DOHH2 (cell line): Measurements from ENCODE around the gene SLC7A6.

Experiments
- H3F3A ChIP-seq: fragments of 200-600 bp; sonication (generic), shearing (Covaris generic); 2 replicates; pipeline ENCODE4 v1.6.0; 2016; ENCODE audit warnings: antibody characterized with exemption, mild to moderate bottlenecking; ENCODE audit not compliant: control insufficient read depth, insufficient read depth
- H3K27ac ChIP-seq: fragments of 200-600 bp; sonication (generic); 2 replicates; pipeline ENCODE4 v1.5.1; 2014; ENCODE audit warnings: low read depth, mild to moderate bottlenecking, low read length, moderate library complexity
- H3K27me3 ChIP-seq: fragments of 200-600 bp; sonication (generic); 2 replicates; pipeline ENCODE4 v1.6.1; 2014; ENCODE audit warnings: mild to moderate bottlenecking, low read length, mixed read lengths; ENCODE audit not compliant: control insufficient read depth
- H3K36me3 ChIP-seq: fragments of 200-600 bp; sonication (generic); 2 replicates; pipeline ENCODE4 v1.6.1; 2014; ENCODE audit warnings: mild to moderate bottlenecking, low read length, moderate library complexity, mixed read lengths; ENCODE audit not compliant: control insufficient read depth
- H3K4me1 ChIP-seq: fragments of 200-600 bp; sonication (generic); 2 replicates; pipeline ENCODE4 v1.6.1; 2014; ENCODE audit warnings: mild to moderate bottlenecking, low read length, mixed read lengths; ENCODE audit not compliant: control insufficient read depth
- H3K4me2 ChIP-seq: fragments of 200-600 bp; sonication (generic); 2 replicates; pipeline ENCODE4 v1.6.0; 2014; ENCODE audit warnings: mild to moderate bottlenecking, low read length, moderate library complexity
- H3K4me3 ChIP-seq: fragments of 200-600 bp; sonication (generic); 2 replicates; pipeline ENCODE4 v1.5.1; 2014; ENCODE audit warnings: mild to moderate bottlenecking, low read length, mixed read lengths
- H3K79me2 ChIP-seq: fragments of 200-600 bp; sonication (generic); 2 replicates; pipeline ENCODE4 v1.6.1; 2014; ENCODE audit warnings: mild to moderate bottlenecking, low read length, mixed read lengths; ENCODE audit not compliant: control insufficient read depth
- H3K9me2 ChIP-seq: fragments of 200-600 bp; sonication (generic); replicated peaks from 2 replicates; pipeline ENCODE4 v1.6.1; 2014; ENCODE audit warnings: mild to moderate bottlenecking, low read length, mixed read lengths; ENCODE audit not compliant: control insufficient read depth
- H3K9me3 ChIP-seq: fragments of 200-600 bp; sonication (generic); 2 replicates; pipeline ENCODE4 v1.6.1; 2014; ENCODE audit warnings: antibody characterized with exemption, low read length, mixed read lengths; ENCODE audit not compliant: control insufficient read depth, insufficient read depth
- H4K20me1 ChIP-seq: fragments of 200-600 bp; sonication (generic); 2 replicates; pipeline ENCODE4 v1.6.0; 2014; ENCODE audit warnings: low read depth, mild to moderate bottlenecking, antibody characterized with exemption, low read length, moderate library complexity; ENCODE audit not compliant: control insufficient read depth, insufficient read depth
- CTCF ChIP-seq: fragments of 200-600 bp; sonication (generic); IDR thresholded peaks from one replicate; pipeline ENCODE4 v1.5.1; 2014; ENCODE audit warnings: antibody characterized with exemption, mild to moderate bottlenecking, low read depth, low read length; ENCODE audit not compliant: poor library complexity, severe bottlenecking
- EZH2phosphoT487 ChIP-seq: fragments of 200-600 bp; sonication (generic); IDR thresholded peaks from 2 replicates; pipeline ENCODE4 v1.6.1; 2017; ENCODE audit warnings: borderline replicate concordance, mild to moderate bottlenecking, antibody characterized with exemption, low read length, moderate library complexity, mixed read lengths

SLC7A6 gene

DNA sequence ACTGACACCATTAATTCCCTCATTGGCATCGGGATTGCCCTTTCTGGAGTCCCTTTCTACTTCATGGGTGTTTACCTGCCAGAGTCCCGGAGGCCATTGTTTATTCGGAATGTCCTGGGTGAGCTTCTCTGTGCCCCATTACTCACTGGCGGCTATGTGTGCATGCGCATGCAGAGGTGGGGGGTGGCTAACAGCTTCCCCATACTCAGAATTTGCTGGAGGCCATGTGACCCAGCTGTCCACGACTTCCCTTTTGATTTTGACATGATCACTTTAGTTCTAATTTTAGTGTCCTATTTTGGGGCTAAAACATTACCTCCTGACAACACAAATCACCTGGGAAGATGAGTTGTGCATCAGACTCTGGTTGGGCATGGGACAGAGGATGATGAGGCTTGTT lies 32.4 kb downstream of the SLC7A6 start:
- TF ChIP-seq EZH2phosphoT487 (no peak), CTCF (no peak)
- Histone ChIP-seq H3K4me1 (peaks cover 5% of the 10 kb centered on the region; the same call in 1 of the 2 replicates), H3K9me2 (no peaks in the 10 kb centered on the region), H3K9me3 (no peaks in the 10 kb centered on the region), H3K4me2 (no peak overlapping the region), H3K79me2 (no peaks in the 10 kb centered on the region), H3K4me3 (no peak overlapping the region), H3F3A (peaks cover 11% of the 10 kb centered on the region), H4K20me1 (no peaks in the 10 kb centered on the region), H3K36me3 (peaks cover 89% of the 10 kb centered on the region), H3K27ac (no peak overlapping the region), H3K27me3 (no peaks in the 10 kb centered on the region)

DNA sequence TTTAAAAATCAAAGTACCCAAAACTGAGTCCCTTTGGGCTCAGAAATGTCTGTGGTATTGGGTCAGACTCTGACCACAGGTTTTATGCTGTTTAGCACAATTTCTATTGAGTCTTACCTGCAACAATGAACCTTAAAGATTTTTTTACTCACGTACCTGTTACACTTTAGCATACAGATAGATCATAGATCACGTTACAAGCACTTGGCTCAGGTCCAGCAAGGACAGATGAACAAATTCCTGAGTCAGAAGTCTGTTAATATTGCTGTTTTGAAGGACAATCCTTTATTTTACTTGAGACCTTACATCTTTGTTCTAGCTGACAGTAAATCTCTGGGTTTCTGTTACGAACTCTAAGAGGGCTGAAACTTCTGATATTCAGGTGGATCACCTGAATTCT lies 33.6 kb downstream of the SLC7A6 start:
- no peaks in the 10 kb centered on the region for H3K9me3 ChIP-seq
- H3K4me2 ChIP-seq = no peak overlapping the region
- peaks cover 5% of the 10 kb centered on the region; the same call in 1 of the 2 replicates for H3K4me1 ChIP-seq
- no peaks in the 10 kb centered on the region for H3K27me3 ChIP-seq
- no peak overlapping the region for H3K27ac ChIP-seq
- H3F3A ChIP-seq = peaks cover 16% of the 10 kb centered on the region
- no peak overlapping the region for H3K4me3 ChIP-seq
- H3K79me2 ChIP-seq = no peaks in the 10 kb centered on the region
- no peaks in the 10 kb centered on the region for H3K9me2 ChIP-seq
- 0 out of 2 replicates have a peak, but pooled peaks cover 2% of the 10 kb centered on the region for H4K20me1 ChIP-seq
- H3K36me3 ChIP-seq = peaks cover 91% of the 10 kb centered on the region
- TF ChIP-seq EZH2phosphoT487 (no peak), CTCF (no peak)

DNA sequence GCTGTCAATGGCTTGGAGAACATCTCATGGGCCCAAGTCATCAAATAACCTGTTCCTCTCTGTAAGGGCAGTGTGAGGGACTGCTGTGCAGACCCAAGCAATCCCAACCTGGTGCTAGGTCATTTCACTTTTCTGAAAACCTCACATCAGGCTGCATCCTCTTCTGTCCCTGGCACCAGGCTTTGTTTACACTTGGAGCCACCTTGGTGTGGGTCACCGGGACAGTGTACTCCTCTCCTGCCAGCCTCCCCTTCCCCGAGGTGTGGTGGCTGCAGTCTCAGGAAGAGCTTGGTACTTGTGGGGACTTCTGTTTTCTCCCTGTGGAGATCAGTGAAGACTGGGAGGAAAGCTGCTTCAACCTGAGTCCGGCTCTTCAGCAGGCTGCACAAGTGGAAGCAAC lies 34.0 kb downstream of the SLC7A6 start:
- H3F3A ChIP-seq = peaks cover 16% of the 10 kb centered on the region
- H3K27ac ChIP-seq = no peak overlapping the region
- no peak overlapping the region for H3K4me3 ChIP-seq
- no peaks in the 10 kb centered on the region for H3K9me3 ChIP-seq
- TF ChIP-seq EZH2phosphoT487 = no peak
- TF ChIP-seq CTCF = no peak
- H3K4me1 ChIP-seq = peaks cover 5% of the 10 kb centered on the region; the same call in 1 of the 2 replicates
- H3K4me2 ChIP-seq = no peak overlapping the region
- H3K9me2 ChIP-seq = no peaks in the 10 kb centered on the region
- peaks cover 91% of the 10 kb centered on the region for H3K36me3 ChIP-seq
- 0 out of 2 replicates have a peak, but pooled peaks cover 2% of the 10 kb centered on the region for H4K20me1 ChIP-seq
- no peaks in the 10 kb centered on the region for H3K27me3 ChIP-seq
- H3K79me2 ChIP-seq = no peaks in the 10 kb centered on the region
